Naive thymus-derived CD8-positive, alpha-beta T cell (primary cell): ENCODE results near the gene TMEM168. TPM values are rescaled to one million over a fixed set of nuclear protein-coding genes. Genes with fewer than 3 reads are reported as not detected.
A peak's percentile ranks its signal among the peaks of the same experiment; 100 is the strongest.
"Not testable (repeated sequence)": the region's sequence is repeated elsewhere in the genome, so short reads cannot be mapped to it uniquely, and the experiment has no call there.

Source experiments
- ATAC-seq, 2 donors: fragments of 150-1000 bp; cut with Tn5 transposase in 1 of 2; sonication (Bioruptor Pico), chemical (Tn5 transposase) in 1 of 2; 1 replicate in 1 of 2; 2 replicates in 1 of 2; pipeline ENCODE4 v1.10.0; 2021; ENCODE audit warnings: mild to moderate bottlenecking in 2 of 2, moderate library complexity in 2 of 2
- POLR2A ChIA-PET: fragments of 350-600 bp; sonication (Branson Sonifier 250); formaldehyde crosslinking; loops from one replicate; lab custom pipeline; 2021; ENCODE audit warnings: antibody characterized with exemption; lab: Charles Lee
- DNase-seq, 10 donors: peaks; one replicate each; pipeline versions ENCODE4 v3.0.0 to v3.0.0-alpha.2; 2020 to 2022
- H3K27ac Mint-ChIP-seq, 10 donors: one replicate each; pipeline ENCODE4 v1.8.0; 2020 to 2022; ENCODE audit warnings: mild to moderate bottlenecking in 10 of 10, mixed read lengths in 10 of 10, moderate library complexity in 4 of 10, inconsistent platforms in 1 of 10
- H3K27me3 Mint-ChIP-seq, 5 donors: one replicate each; pipeline ENCODE4 v1.8.0; 2021 to 2022; ENCODE audit warnings: mixed read lengths in 5 of 5
- H3K36me3 Mint-ChIP-seq, 3 donors: one replicate each; pipeline ENCODE4 v1.8.0; 2020 to 2022; ENCODE audit warnings: mixed read lengths in 3 of 3, mild to moderate bottlenecking in 2 of 3, inconsistent platforms in 1 of 3
- H3K4me1 Mint-ChIP-seq, 4 donors: one replicate each; pipeline ENCODE4 v1.8.0; 2021 to 2022; ENCODE audit warnings: mixed read lengths in 4 of 4
- H3K4me3 Mint-ChIP-seq, 10 donors: one replicate each; pipeline ENCODE4 v1.8.0; 2020 to 2022; ENCODE audit warnings: mild to moderate bottlenecking in 10 of 10, mixed read lengths in 10 of 10, moderate library complexity in 6 of 10, inconsistent platforms in 1 of 10
- H3K9me3 Mint-ChIP-seq, 9 donors: one replicate each; pipeline ENCODE4 v1.8.0; 2020 to 2022; ENCODE audit warnings: mixed read lengths in 9 of 9, mild to moderate bottlenecking in 3 of 9, inconsistent platforms in 1 of 9, moderate library complexity in 1 of 9
- polyA plus RNA-seq, 3 donors: library from polyadenylated mRNA; unstranded; fragments of 300-500 nt; fragmentation: Illumina TruSeq; gene quantifications; one replicate each; pipeline ENCODE4 v1.2.3, GENCODE V29; 2021
- total RNA-seq, 8 experiments: library from RNA in 2 of 8; stranded (reverse) in 2 of 8; gene quantifications; one replicate each; pipeline ENCODE4 v1.2.3 and lab custom pipeline; 2021 to 2026

The TMEM168 gene, protein sequence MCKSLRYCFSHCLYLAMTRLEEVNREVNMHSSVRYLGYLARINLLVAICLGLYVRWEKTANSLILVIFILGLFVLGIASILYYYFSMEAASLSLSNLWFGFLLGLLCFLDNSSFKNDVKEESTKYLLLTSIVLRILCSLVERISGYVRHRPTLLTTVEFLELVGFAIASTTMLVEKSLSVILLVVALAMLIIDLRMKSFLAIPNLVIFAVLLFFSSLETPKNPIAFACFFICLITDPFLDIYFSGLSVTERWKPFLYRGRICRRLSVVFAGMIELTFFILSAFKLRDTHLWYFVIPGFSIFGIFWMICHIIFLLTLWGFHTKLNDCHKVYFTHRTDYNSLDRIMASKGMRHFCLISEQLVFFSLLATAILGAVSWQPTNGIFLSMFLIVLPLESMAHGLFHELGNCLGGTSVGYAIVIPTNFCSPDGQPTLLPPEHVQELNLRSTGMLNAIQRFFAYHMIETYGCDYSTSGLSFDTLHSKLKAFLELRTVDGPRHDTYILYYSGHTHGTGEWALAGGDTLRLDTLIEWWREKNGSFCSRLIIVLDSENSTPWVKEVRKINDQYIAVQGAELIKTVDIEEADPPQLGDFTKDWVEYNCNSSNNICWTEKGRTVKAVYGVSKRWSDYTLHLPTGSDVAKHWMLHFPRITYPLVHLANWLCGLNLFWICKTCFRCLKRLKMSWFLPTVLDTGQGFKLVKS
- total RNA-seq (10 to 100 TPM; 23.3 to 26.3 TPM), polyA plus RNA-seq (1 to 10 TPM; 3.4 to 5.0 (median 4.4) TPM), total RNA-seq (lab: John Stamatoyannopoulos, UW) (15.7 to 49.9 (median 34.5) reads per million in 6 experiments)

DNA sequence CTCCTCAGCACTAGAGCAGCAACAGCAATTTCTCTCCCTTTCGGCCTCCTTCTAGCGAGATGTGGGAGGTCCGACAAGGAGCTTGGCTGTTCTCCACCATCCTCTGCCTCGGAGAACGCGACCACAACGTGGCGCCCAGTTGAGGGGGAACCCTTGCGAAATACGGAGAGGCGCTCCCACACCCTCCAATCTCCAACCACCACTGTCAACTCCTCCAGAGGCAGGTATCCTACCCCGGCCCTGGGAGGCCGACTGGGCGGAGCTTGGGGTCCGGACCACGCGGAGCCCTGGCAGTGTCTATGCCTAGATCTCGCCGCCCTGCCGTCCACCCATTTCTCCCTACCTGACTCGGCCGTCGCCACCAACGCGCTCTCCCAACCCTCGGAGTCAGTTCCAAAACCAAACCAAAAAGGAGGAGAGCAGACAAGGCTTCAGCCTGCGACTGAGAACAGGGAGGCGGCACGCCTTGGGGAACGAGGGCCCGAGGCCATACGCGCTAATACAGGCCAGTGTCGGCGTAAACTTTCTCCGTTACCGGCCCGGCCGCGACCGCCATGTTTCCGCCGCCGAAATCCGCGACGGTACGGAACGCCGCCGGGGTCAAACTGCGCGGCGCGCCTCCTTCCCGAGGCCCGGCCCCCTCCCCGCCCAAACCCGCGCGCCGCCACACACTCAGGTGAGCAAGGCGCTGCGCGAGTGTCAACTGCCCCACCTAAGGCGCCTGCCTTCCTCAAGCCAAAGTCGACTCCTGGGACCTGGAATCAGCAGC lies at the start of gene TMEM168:
Gene TMEM168, minus strand, starts transcription at position 577 of the 769 bp plus-strand sequence. CDS start 5,568 bp downstream, outside the sequence.
- H3K36me3 Mint-ChIP-seq: peaks cover 0 to 8% (median 2%) of the 10 kb centered on the region in 3 donors
- peaks cover 20 to 46% (median 38%) of the 10 kb centered on the region in 4 donors for H3K4me1 Mint-ChIP-seq
- DNase-seq: peak; percentile 67 to 90 (median 84)
- POLR2A ChIA-PET: interaction anchor here (0.6 to 2.1 kb wide), 4 partner anchors 9 to 296 kb away, joined by 3 to 7 read pairs (median 4); a partner anchor contains a TSS
- H3K27me3 Mint-ChIP-seq: no peaks in the 10 kb centered on the region
- H3K9me3 Mint-ChIP-seq: no peaks in the 10 kb centered on the region
- peak within 1 kb of the TSS; percentile 90 to 97 (median 94) for H3K4me3 Mint-ChIP-seq
- H3K27ac Mint-ChIP-seq: peak within 1 kb of the TSS; percentile 75 to 95 (median 91)
- ATAC-seq: peak; percentile 89 to 91

DNA sequence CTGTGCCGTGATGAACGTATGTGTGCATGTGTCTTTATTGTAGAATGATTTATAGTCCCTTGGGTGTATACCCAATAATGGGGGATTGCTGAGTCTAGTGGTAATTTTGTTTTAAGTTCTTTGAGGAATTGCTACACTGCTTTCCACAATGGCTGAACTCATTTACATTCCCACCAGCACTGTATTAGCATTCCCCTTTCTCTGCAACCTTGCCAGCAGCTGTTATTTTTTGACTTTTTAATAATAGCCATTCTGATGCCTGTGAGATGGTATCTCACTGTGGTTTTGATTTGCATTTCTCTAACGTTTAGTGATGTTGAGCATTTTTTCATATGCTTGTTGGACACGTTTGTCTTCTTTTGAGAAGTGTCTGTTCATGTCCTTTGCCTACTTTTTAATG lies 45.7 kb upstream of the TMEM168 start:
- H3K27me3 Mint-ChIP-seq, POLR2A ChIA-PET, ATAC-seq, H3K9me3 Mint-ChIP-seq, H3K4me3 Mint-ChIP-seq, H3K4me1 Mint-ChIP-seq, H3K27ac Mint-ChIP-seq, DNase-seq: not testable (repeated sequence)
- peaks cover 44 to 69% (median 58%) of the 10 kb centered on the region in 3 donors for H3K36me3 Mint-ChIP-seq

DNA sequence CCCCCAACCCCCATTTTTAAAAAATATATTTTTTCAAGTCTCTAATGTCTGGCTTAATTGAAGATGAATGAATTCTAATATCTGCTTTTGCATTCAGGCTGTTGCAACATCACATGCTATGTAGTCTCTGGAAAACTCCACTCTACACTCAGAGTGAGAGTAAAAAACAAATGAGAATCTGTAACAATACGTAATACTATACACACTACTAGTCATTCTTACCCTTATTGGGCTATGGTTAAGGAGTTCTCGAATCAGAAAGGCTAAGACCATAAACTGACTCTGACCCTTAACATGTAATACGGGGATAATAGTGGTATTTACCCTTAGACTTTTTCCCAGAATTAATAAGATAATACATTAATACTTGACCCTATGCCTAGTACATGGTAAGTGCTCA lies 42.9 kb upstream of the TMEM168 start:
- DNase-seq: no peak
- Mint-ChIP-seq H3K27ac (peak overlapping the region in 1 of 10 donors; percentile 3), H3K4me3 (no peak overlapping the region), H3K4me1 (no peaks in the 10 kb centered on the region), H3K36me3 (peaks cover 63 to 82% (median 76%) of the 10 kb centered on the region in 3 donors), H3K27me3 (no peaks in the 10 kb centered on the region), H3K9me3 (peaks cover 0 to 31% (median 17%) of the 10 kb centered on the region in 9 donors)
- no peak for ATAC-seq
- POLR2A ChIA-PET: no interaction called here

DNA sequence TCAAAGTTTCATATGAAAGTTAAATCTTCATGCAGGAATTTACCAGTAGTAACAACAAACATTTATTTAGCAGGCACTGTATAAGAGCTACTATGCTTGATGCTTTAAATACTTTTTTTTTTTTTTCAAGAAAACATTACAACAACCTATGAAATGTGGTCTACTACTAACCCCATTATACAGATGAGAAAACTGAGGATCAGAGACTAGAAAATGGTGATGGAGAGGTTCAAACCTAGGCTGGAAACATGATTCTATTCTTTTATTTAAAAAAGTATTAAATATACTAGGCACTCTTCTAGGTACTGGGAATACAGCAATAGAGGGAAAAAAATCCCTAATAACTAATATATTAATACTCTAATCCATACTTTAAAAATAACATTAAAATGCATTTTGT lies 40.6 kb upstream of the TMEM168 start:
- POLR2A ChIA-PET: no interaction called here
- Mint-ChIP-seq H3K27ac (no peak overlapping the region), H3K9me3 (peaks cover 0 to 30% (median 17%) of the 10 kb centered on the region in 9 donors), H3K27me3 (no peaks in the 10 kb centered on the region), H3K4me3 (no peak overlapping the region), H3K4me1 (no peaks in the 10 kb centered on the region), H3K36me3 (peaks cover 58 to 75% (median 59%) of the 10 kb centered on the region in 3 donors)
- DNase-seq: no peak
- no peak for ATAC-seq

DNA sequence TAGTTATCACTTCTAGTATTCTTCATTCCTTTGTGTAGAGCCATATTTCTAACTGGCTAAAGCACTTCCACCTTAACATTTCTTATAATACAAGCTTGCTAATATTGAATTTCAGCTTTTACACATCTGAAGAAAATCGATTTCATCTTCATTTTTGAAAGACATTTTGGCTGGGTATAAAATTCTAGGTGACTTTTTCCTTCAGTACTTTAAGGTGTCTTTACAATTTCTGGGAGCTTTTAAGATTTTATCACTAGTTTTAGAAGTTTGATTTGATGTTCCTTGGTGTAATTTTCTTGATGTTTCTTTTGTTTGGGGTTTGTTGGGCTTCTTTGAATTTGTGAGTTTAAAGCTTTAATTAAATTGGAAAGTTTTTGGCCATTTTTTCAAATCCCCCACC lies 38.5 kb upstream of the TMEM168 start:
- H3K9me3 Mint-ChIP-seq: peaks cover 0 to 26% (median 17%) of the 10 kb centered on the region in 9 donors
- H3K36me3 Mint-ChIP-seq: peaks cover 54 to 82% (median 66%) of the 10 kb centered on the region in 3 donors
- DNase-seq: no peak
- POLR2A ChIA-PET: no interaction called here
- H3K4me3 Mint-ChIP-seq: no peak overlapping the region
- no peak overlapping the region for H3K27ac Mint-ChIP-seq
- H3K27me3 Mint-ChIP-seq: no peaks in the 10 kb centered on the region
- ATAC-seq: no peak
- H3K4me1 Mint-ChIP-seq: no peaks in the 10 kb centered on the region

DNA sequence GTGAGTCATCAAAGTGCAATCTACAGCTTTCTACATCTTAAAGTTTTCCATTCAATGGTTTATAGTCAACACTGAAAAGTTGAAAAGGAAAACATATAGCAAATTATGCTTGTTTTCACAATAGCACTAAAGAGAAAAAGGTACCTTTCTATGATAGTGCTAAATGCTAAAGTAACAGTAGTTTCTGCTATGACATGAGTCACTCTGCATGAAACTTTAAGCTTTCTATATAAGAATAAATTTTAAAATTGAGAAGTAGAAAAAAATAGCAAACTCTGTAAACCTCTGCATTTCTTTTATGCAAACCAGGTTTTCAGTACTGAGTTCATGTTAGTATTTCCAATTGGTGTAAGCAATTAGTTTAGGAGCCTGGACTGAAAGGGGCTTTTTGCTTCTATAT lies 31.2 kb upstream of the TMEM168 start:
- Mint-ChIP-seq H3K27ac (no peak overlapping the region), H3K4me1 (peaks cover 0 to 2% (median 0%) of the 10 kb centered on the region in 4 donors), H3K27me3 (no peaks in the 10 kb centered on the region), H3K4me3 (no peak overlapping the region), H3K9me3 (peaks cover 0 to 17% (median 9%) of the 10 kb centered on the region in 9 donors), H3K36me3 (peaks cover 24 to 87% (median 58%) of the 10 kb centered on the region in 3 donors)
- no peak for ATAC-seq
- no peak for DNase-seq
- POLR2A ChIA-PET: no interaction called here

DNA sequence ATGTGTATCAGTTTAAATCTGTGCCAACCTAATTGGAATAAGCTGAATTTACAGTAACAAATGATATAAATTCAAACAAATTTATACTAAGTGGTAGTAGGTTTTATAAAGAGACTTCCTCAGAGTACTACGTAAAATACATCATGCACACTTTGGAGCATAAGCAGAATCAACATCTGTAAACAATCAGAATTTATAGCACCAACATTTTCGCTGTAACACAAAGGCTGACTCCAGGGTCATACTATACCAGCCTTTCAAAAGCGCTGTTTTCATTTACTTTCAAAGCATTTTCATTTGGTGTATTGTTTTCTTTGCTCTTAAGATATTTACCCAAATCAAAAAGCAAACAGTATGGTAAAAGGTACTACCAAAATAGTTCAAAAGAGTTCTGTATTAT lies 29.3 kb upstream of the TMEM168 start:
- no peak overlapping the region for H3K27ac Mint-ChIP-seq
- POLR2A ChIA-PET: no interaction called here
- H3K36me3 Mint-ChIP-seq: peaks cover 28 to 76% (median 45%) of the 10 kb centered on the region in 3 donors
- H3K9me3 Mint-ChIP-seq: peaks cover 0 to 32% (median 18%) of the 10 kb centered on the region in 9 donors
- no peaks in the 10 kb centered on the region for H3K27me3 Mint-ChIP-seq
- ATAC-seq (no peak), DNase-seq (no peak)
- no peak overlapping the region for H3K4me3 Mint-ChIP-seq
- peaks cover 0 to 2% (median 0%) of the 10 kb centered on the region in 4 donors for H3K4me1 Mint-ChIP-seq

DNA sequence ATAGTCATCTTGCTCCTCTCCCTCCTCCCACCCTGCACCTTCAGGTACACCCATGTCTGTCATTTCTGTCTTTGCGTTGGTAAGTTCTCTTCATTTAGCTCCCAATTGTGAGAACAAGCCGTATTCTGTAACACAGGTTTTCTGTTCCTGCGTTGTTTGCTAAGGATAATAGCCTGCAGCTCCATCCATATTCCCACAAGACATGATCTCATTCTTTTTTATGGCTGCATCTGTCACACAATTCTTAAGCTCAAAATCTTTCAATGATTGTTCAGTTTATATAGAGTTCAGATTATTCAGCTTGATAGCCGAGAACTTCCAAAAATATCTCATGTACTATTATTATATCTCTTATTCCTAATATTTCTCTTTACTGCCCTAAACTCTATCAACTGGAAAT lies 16.0 kb upstream of the TMEM168 start:
- no peaks in the 10 kb centered on the region for H3K4me1 Mint-ChIP-seq
- POLR2A ChIA-PET: no interaction called here
- peaks cover 1 to 15% (median 5%) of the 10 kb centered on the region in 9 donors for H3K9me3 Mint-ChIP-seq
- H3K27ac Mint-ChIP-seq: no peak overlapping the region
- ATAC-seq (no peak), DNase-seq (no peak)
- H3K36me3 Mint-ChIP-seq: peaks cover 0 to 14% (median 5%) of the 10 kb centered on the region in 3 donors
- no peak overlapping the region for H3K4me3 Mint-ChIP-seq
- peaks cover 0 to 6% (median 1%) of the 10 kb centered on the region in 5 donors for H3K27me3 Mint-ChIP-seq

DNA sequence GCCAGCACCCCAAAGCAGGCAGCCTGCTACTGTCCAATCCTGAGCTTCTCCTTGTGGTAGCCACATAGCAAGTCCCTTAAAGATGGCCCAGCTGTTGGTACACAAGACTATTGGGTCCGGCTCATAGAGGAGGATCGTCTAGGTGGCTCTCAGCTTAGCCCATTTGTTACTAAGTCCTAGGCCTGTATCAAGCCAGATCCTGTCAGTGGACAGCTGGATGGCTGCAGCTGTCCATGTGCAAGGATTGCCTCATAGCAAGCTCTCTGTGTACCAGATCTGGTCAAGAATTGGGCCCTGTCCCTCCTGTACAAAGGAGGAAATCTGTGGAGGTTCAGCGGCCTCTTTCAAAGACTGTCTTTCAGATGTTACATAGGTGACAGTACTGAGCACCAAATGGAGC lies 12.2 kb upstream of the TMEM168 start:
- ATAC-seq (no peak), DNase-seq (no peak)
- no peak overlapping the region for H3K27ac Mint-ChIP-seq
- H3K4me1 Mint-ChIP-seq: no peaks in the 10 kb centered on the region
- H3K27me3 Mint-ChIP-seq: peaks cover 0 to 2% (median 0%) of the 10 kb centered on the region in 5 donors
- POLR2A ChIA-PET: no interaction called here
- H3K4me3 Mint-ChIP-seq: no peak overlapping the region
- H3K9me3 Mint-ChIP-seq: no peaks in the 10 kb centered on the region
- H3K36me3 Mint-ChIP-seq: no peaks in the 10 kb centered on the region

DNA sequence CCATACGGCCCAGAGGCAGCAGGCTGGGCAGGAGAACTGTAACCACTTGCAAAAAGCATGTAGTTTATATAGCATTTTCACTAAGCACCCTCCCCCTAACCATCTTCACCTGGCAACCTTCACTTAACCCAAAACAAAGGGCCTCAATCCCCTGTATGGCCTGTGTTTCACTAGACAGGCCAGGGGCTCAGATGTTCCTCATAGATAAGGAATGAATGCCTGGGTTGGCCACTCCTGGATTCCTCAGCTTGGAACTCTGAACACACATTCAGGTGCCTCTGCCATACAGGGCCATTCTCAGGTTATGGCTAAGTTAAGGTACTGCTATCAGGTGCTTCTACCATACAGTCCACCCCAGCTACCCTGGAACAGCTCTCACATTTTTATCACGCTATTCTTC lies 10.3 kb upstream of the TMEM168 start:
- POLR2A ChIA-PET: no interaction called here
- no peak for DNase-seq
- no peak for ATAC-seq

DNA sequence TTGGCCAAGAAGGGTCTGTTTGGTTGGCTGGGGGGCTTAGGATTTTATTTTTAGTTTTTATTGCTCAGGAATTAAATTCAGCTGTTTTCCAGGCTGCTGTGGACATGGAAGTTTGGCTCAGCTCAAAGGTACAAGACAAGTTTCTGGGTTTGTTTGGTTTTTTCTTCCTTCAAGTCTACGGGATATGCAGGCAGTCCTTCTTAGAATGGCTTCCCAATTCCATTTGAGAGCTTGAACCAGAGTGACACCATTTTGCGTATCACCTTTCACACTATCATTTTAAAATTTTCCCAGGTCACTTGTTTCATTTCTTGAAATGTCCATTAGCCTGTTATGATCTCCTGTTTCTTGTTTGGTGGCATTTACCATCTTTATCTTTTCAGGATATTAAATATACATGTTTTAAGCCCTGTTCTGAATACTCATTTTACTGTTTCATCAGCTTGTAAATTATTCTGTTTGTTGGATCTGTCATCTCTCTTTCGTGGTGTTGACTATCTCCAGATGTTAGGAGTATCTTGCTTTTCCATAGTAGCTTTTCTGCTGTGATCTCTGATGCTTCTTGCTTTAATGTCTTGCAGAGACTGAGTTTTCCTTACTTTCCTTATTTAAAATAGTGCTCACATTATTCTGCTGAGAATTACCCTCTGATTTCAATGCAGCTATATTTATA lies 9.4 kb upstream of the TMEM168 start:
- H3K4me3 Mint-ChIP-seq: no peak overlapping the region
- no peaks in the 10 kb centered on the region for H3K36me3 Mint-ChIP-seq
- no peaks in the 10 kb centered on the region for H3K4me1 Mint-ChIP-seq
- H3K27me3 Mint-ChIP-seq: no peaks in the 10 kb centered on the region
- DNase-seq: no peak
- ATAC-seq: no peak
- H3K27ac Mint-ChIP-seq: no peak overlapping the region
- no peaks in the 10 kb centered on the region for H3K9me3 Mint-ChIP-seq
- POLR2A ChIA-PET: interaction anchor here (1.0 kb wide), 1 partner anchor 10 kb away, joined by 4 read pairs; the partner anchor contains the start of gene TMEM168

More for the DNA sequence above, 10.3 kb upstream of the TMEM168 start:
- Mint-ChIP-seq H3K4me3 (no peak overlapping the region), H3K36me3 (no peaks in the 10 kb centered on the region), H3K27me3 (no peaks in the 10 kb centered on the region), H3K4me1 (no peaks in the 10 kb centered on the region), H3K9me3 (no peaks in the 10 kb centered on the region), H3K27ac (peak overlapping the region in 1 of 10 donors; percentile 16)
